GM23338 (cell line): ENCODE results near the gene TPD52L2. TPM values are rescaled to one million over a fixed set of nuclear protein-coding genes. Genes with fewer than 3 reads are reported as not detected.

Experiments
- ATAC-seq: fragments of 200-7000 bp; cut with Tn5 transposase; 3 replicates; pipeline ENCODE4 v1.9.1; 2020
- DNase-seq: peaks from one replicate; pipeline ENCODE4 v3.0.0-alpha.2; 2015; ENCODE audit warnings: low spot score
- H2AFZ ChIP-seq: fragments of 200-600 bp; sonication (generic); 2 replicates; pipeline ENCODE4 v1.8.0; 2016; ENCODE audit warnings: antibody characterized with exemption, mild to moderate bottlenecking, moderate library complexity
- H3F3A ChIP-seq: fragments of 200-600 bp; sonication (generic); replicated peaks from 2 replicates; pipeline ENCODE4 v1.8.0; 2017; ENCODE audit warnings: antibody characterized with exemption, mixed run types, low read depth
- H3K27ac ChIP-seq: fragments of 200-600 bp; sonication (generic); 2 replicates; pipeline ENCODE4 v1.6.1; 2016; ENCODE audit warnings: low read depth
- H3K27me3 ChIP-seq: fragments of 200-600 bp; sonication (generic); 2 replicates; pipeline ENCODE4 v1.8.0; 2016; ENCODE audit warnings: mild to moderate bottlenecking, mixed run types, moderate library complexity; ENCODE audit not compliant: insufficient read depth
- H3K36me3 ChIP-seq: fragments of 200-600 bp; sonication (generic); 2 replicates; pipeline ENCODE4 v1.8.0; 2016; ENCODE audit warnings: mild to moderate bottlenecking; ENCODE audit not compliant: insufficient read depth
- H3K4me1 ChIP-seq: fragments of 200-600 bp; sonication (generic); 2 replicates; pipeline ENCODE4 v1.8.0; 2016; ENCODE audit warnings: mild to moderate bottlenecking, moderate library complexity; ENCODE audit not compliant: insufficient read depth
- H3K4me2 ChIP-seq: fragments of 200-600 bp; sonication (generic); 2 replicates; pipeline ENCODE4 v1.7.1; 2017; ENCODE audit warnings: mixed run types
- H3K4me3 ChIP-seq: fragments of 200-600 bp; sonication (generic); 2 replicates; pipeline ENCODE4 v1.6.1; 2016; ENCODE audit warnings: mixed run types
- H3K79me2 ChIP-seq: fragments of 200-600 bp; sonication (generic); replicated peaks from 2 replicates; pipeline ENCODE4 v1.8.0; 2017; ENCODE audit warnings: mild to moderate bottlenecking; ENCODE audit not compliant: insufficient read depth
- H3K9me2 ChIP-seq: fragments of 200-600 bp; sonication (generic); 2 replicates; pipeline ENCODE4 v1.8.0; 2017; ENCODE audit not compliant: insufficient read depth
- H4K20me1 ChIP-seq: fragments of 200-600 bp; sonication (generic); replicated peaks from 2 replicates; pipeline ENCODE4 v1.8.0; 2017; ENCODE audit warnings: mild to moderate bottlenecking; ENCODE audit not compliant: insufficient read depth
- H3K27ac Mint-ChIP-seq: 2 replicates; pipeline ENCODE4 v1.8.0; 2020; ENCODE audit warnings: inconsistent platforms, mild to moderate bottlenecking, moderate library complexity, mixed read lengths
- H3K27me3 Mint-ChIP-seq: 3 replicates; pipeline ENCODE4 v1.8.0; 2022; ENCODE audit warnings: low read depth, mild to moderate bottlenecking, moderate library complexity, mixed read lengths, inconsistent platforms; ENCODE audit not compliant: insufficient read depth, poor library complexity
- H3K36me3 Mint-ChIP-seq: 3 replicates; pipeline ENCODE4 v1.8.0; 2021; ENCODE audit warnings: low read depth, mild to moderate bottlenecking, inconsistent platforms, moderate library complexity, mixed read lengths
- H3K4me1 Mint-ChIP-seq: 3 replicates; pipeline ENCODE4 v1.8.0; 2020; ENCODE audit warnings: mild to moderate bottlenecking, inconsistent platforms, mixed read lengths
- H3K4me3 Mint-ChIP-seq: 3 replicates; pipeline ENCODE4 v1.8.0; 2021; ENCODE audit warnings: moderate library complexity, mild to moderate bottlenecking, inconsistent platforms, mixed read lengths
- H3K9me3 Mint-ChIP-seq: 3 replicates; pipeline ENCODE4 v1.8.0; 2020; ENCODE audit warnings: moderate library complexity, mild to moderate bottlenecking, inconsistent platforms, mixed read lengths
- CTCF ChIP-seq, 2 experiments: fragments of 200-600 bp in 1 of 2; sonication (generic) in 1 of 2; conservative IDR thresholded peaks; 2 replicates each; pipeline versions ENCODE4 v1.5.1 to v1.6.1; 2016 to 2017; ENCODE audit warnings: antibody characterized with exemption in 2 of 2, low read depth in 2 of 2, mild to moderate bottlenecking in 2 of 2, moderate library complexity in 1 of 2
- ETS1 ChIP-seq: IDR thresholded peaks from 2 replicates; pipeline ENCODE4 v1.6.1; 2016; ENCODE audit warnings: antibody characterized with exemption
- EZH2 ChIP-seq: fragments of 200-600 bp; sonication (generic); IDR thresholded peaks from one replicate; pipeline ENCODE4 v1.8.0; 2017; ENCODE audit warnings: antibody characterized with exemption, mild to moderate bottlenecking, low read depth; ENCODE audit not compliant: unreplicated experiment
- JUNB ChIP-seq: IDR thresholded peaks from one replicate; pipeline ENCODE4 v1.6.1; 2016; ENCODE audit warnings: antibody characterized with exemption; ENCODE audit not compliant: unreplicated experiment
- NANOG ChIP-seq: IDR thresholded peaks from 2 replicates; pipeline ENCODE4 v1.6.1; 2016; ENCODE audit warnings: antibody characterized with exemption, borderline replicate concordance
- POLR2AphosphoS5 ChIP-seq: IDR thresholded peaks from 2 replicates; pipeline ENCODE4 v1.6.1; 2016; ENCODE audit warnings: antibody characterized with exemption, low read depth
- ZNF114 ChIP-seq: fragments of 250-450 bp; sonication (Bioruptor Pico); IDR thresholded peaks from 2 replicates; pipeline ENCODE4 v1.5.0; 2020; ENCODE audit warnings: mild to moderate bottlenecking, moderate library complexity
- ZNF331 ChIP-seq: fragments of 250-450 bp; sonication (Bioruptor Pico); IDR thresholded peaks from 2 replicates; pipeline ENCODE4 v1.5.0; 2020; ENCODE audit warnings: low read depth, mild to moderate bottlenecking, moderate library complexity
- polyA plus RNA-seq: library from polyadenylated mRNA; unstranded; fragments of >200 nt; fragmentation: Nextera tagmentation; extraction: Ambion mirVana; gene quantifications from 2 replicates; pipeline ENCODE4 v1.2.1, GENCODE V29; 2016
- total RNA-seq: library from RNA; depleted of rRNA; stranded (reverse); fragments of >200 nt; shearing (Covaris generic); gene quantifications from 2 replicates; pipeline ENCODE4 v1.2.3, GENCODE V29; 2014

The TPD52L2 gene
- total and polyA plus RNA-seq, 2 experiments from 2014 or later = 40.2 to 103 TPM

DNA sequence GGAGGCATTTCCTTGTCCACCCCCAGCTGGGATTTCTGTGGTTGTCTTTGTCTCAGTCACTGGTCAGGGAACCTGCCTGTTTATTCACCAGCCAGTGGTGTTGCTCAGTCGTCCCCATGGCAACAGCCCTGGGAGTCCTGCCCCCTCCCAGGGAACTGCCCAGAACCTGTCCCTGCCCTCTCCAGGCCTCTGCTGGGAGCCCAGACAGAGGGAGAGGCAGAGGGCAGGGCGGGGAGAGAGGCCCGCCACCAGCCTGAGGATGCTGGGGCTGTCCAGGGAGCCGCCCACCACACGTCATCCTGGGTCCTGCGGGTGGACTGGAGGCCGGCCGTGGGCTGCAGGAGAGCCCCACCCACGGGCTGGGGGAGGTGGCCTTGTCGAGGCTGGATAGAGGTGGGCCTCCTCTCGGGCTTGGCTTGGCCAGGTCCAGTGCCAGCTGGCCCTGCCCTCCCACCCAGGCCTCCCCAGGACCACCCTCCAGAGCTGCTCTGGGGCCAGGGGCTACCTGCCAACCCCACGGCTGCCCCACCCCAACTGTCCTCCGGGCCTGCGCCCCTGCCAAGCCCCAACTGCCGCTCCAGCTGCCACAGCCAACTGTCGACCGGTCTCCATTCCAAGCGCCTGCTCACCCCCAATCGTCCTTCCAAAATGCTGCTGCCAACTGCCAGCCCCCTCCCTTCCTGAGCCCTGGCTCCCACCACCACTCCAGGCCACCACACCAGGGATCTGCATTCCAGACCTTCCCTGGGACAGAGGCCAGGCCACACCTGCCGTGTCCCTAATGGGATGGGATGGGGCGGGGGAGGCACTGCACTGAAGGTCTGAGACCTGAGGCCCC is 29.8 kb upstream of the TPD52L2 start:
- peak; percentile 98 for DNase-seq
- Histone ChIP-seq H3K36me3 (no peaks in the 10 kb centered on the region), H3K27me3 (peaks cover 27% of the 10 kb centered on the region), H2AFZ (no peak overlapping the region), H3K4me3 (peak overlapping the region; percentile 40; the same call in 1 of the 2 replicates), H3K27ac (no peak overlapping the region), H3K79me2 (no peaks in the 10 kb centered on the region), H3K4me1 (peaks cover 21% of the 10 kb centered on the region; the same call in 1 of the 2 replicates), H3K4me2 (peak overlapping the region; percentile 66), H3K9me2 (no peaks in the 10 kb centered on the region), H3F3A (0 out of 2 replicates have a peak, but pooled peaks cover 12% of the 10 kb centered on the region), H4K20me1 (no peaks in the 10 kb centered on the region)
- H3K4me1 Mint-ChIP-seq = peaks cover 23% of the 10 kb centered on the region
- no peak overlapping the region for H3K4me3 Mint-ChIP-seq
- peak overlapping the region; percentile 81; the same call in 1 of the 2 replicates for H3K27ac Mint-ChIP-seq
- no peaks in the 10 kb centered on the region for H3K36me3 Mint-ChIP-seq
- no peaks in the 10 kb centered on the region for H3K9me3 Mint-ChIP-seq
- peaks cover 19% of the 10 kb centered on the region for H3K27me3 Mint-ChIP-seq
- ATAC-seq = peak; percentile 88
- TF ChIP-seq ZNF331 (no peak), NANOG (no peak), POLR2AphosphoS5 (peak; percentile 34; the same call in 1 of the 2 replicates), CTCF (conservative IDR thresholded peaks at IDR 0.05; ENCODE audit: low read depth in 2 of 2) (peak in 1 of 2 experiments; percentile 38; a peak in 3 of 4 replicates)

- Histone ChIP-seq H4K20me1 (no peaks in the 10 kb centered on the region), H3K9me2 (no peaks in the 10 kb centered on the region), H3K4me2 (no peak overlapping the region), H3K4me3 (no peak overlapping the region), H2AFZ (no peak overlapping the region), H3K27ac (no peak overlapping the region), H3K27me3 (peaks cover 25% of the 10 kb centered on the region), H3K36me3 (no peaks in the 10 kb centered on the region), H3K4me1 (peaks cover 21% of the 10 kb centered on the region; the same call in 1 of the 2 replicates), H3K79me2 (no peaks in the 10 kb centered on the region), H3F3A (0 out of 2 replicates have a peak, but pooled peaks cover 12% of the 10 kb centered on the region)
- peaks cover 19% of the 10 kb centered on the region for H3K27me3 Mint-ChIP-seq
- no peak overlapping the region for H3K4me3 Mint-ChIP-seq
- H3K27ac Mint-ChIP-seq = no peak overlapping the region
- peaks cover 27% of the 10 kb centered on the region for H3K4me1 Mint-ChIP-seq
- no peaks in the 10 kb centered on the region for H3K36me3 Mint-ChIP-seq
- H3K9me3 Mint-ChIP-seq = no peaks in the 10 kb centered on the region
- no peak for DNase-seq
- TF ChIP-seq ETS1 (no peak), JUNB (no peak), CTCF (conservative IDR thresholded peaks at IDR 0.05; ENCODE audit: low read depth in 2 of 2) (no peak), ZNF331 (no peak), EZH2 (no peak), ZNF114 (no peak), NANOG (no peak), POLR2AphosphoS5 (no peak)
- no peak for ATAC-seq
These were observed 28.4 kb upstream of the TPD52L2 start for GRCh38 chr20:63836458-63837344.
